GM13976 (cell line): ENCODE results near the gene LRP1B.
A peak's percentile ranks its signal among the peaks of the same experiment; 100 is the strongest.

Experiments used
- DNase-seq: peaks from one replicate; pipeline ENCODE4 v3.0.0; 2012; ENCODE audit warnings: low spot score
- CTCF ChIP-seq: IDR thresholded peaks from 2 replicates; pipeline ENCODE4 v1.5.1; 2012; ENCODE audit warnings: borderline replicate concordance, mild to moderate bottlenecking; ENCODE audit not compliant: insufficient read depth; ENCODE audit errors: extremely low read depth, missing control alignments, control extremely low read depth
- in situ Hi-C: fragments of 300-500 bp; cut with MboI; formaldehyde crosslinking; loops from one replicate; pipeline ENCODE4 v1.12.0; 2022; ENCODE audit warnings: low sequenced_read_pairs, mixed read lengths, inconsistent platforms; ENCODE audit not compliant: unreplicated experiment

Gene LRP1B

GRCh38 chr2:140589696-140590095 is 1541.1 kb downstream of the LRP1B start:
- in situ Hi-C loops: no loop called here
- TF ChIP-seq CTCF: no peak
- no peak for DNase-seq

- TF ChIP-seq CTCF: no peak
- no peak for DNase-seq
- in situ Hi-C loops: no loop called here
These were observed 1541.5 kb downstream of the LRP1B start for GRCh38 chr2:140589273-140589672.

- TF ChIP-seq CTCF: peak; percentile 64
- in situ Hi-C loops: no loop called here
- DNase-seq: peak; percentile 22
These were observed 1544.4 kb downstream of the LRP1B start for GRCh38 chr2:140586379-140586778.

- in situ Hi-C loops: no loop called here
- no peak for DNase-seq
- no peak for TF ChIP-seq CTCF
These were observed 1545.8 kb downstream of the LRP1B start for GRCh38 chr2:140585016-140585415.

- TF ChIP-seq CTCF: no peak
- in situ Hi-C loops: no loop called here
- DNase-seq: no peak
These were observed 1546.3 kb downstream of the LRP1B start for GRCh38 chr2:140584471-140584870.

GRCh38 chr2:140580532-140581151 is 1550.2 kb downstream of the LRP1B start:
- no peak for DNase-seq
- no peak for TF ChIP-seq CTCF
- in situ Hi-C loops: no loop called here
